ENCODE measurements around the gene TMEM175. TPM values are rescaled to one million over a fixed set of nuclear protein-coding genes. Genes with fewer than 3 reads are reported as not detected.

The TMEM175 gene
- total and polyA plus RNA-seq, 2 of the 8 experiments (the other 6 are each of a cell fraction or from before 2014, with no cell fraction given): 4.9 to 20.7 TPM

DNA sequence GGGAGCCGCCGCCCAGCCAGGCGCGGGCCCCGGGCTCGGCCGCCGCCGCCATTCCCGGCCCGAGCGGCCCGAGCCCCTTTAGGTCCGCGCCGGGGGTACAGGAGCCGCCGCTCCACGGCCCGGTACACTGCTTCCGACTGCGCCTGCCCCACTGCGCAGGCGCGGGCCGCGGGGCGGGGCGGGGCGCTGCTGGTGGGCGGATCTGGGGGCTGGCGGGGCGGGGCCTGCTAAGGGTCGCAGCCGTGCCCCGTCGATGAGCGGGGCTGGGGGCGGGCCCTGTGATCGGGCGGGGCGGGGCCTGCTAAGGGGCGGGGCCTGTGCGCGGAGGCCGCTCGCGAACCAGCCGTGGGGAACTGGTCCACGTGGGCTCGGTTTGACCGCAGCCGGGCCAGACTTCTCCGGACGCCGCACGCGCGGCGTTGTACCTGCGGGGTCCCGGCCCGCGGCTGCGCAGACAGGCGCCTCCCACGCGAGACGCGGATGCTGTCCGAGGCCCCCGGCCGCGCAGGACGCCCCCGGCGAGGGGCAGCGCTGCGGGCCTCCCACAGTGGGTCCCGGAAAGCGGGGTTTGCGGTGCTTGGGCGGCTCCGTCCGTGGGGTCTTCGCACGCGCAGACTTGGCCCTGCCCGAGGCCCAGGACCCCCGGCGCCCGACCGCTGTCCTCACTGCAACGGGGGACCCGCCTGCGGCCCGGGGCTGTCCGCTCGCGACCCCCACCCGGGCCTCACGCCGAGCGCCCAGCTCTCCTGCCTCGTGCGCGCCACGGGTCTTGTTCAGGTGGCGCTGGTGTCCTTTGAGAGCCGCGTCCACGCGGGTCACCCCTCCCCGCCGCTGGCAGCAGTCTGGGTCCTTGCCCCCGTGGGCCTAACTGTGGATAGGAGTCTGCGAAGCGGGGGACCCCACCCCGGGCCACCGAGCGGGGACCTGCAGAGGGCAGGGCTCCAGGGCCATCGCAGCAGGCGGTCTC lies 41.5 kb downstream of the TMEM175 start, which contains the start of gene DGKQ (continued):
- TF ChIP-seq, protein P1, sequence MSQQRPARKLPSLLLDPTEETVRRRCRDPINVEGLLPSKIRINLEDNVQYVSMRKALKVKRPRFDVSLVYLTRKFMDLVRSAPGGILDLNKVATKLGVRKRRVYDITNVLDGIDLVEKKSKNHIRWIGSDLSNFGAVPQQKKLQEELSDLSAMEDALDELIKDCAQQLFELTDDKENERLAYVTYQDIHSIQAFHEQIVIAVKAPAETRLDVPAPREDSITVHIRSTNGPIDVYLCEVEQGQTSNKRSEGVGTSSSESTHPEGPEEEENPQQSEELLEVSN (IDR thresholded peaks at IDR 0.05): no peak
- TF ChIP-seq GTF2F1 (IDR thresholded peaks at IDR 0.05; ENCODE audit: borderline replicate concordance, low read depth, low read length) (no peak), RFX5 (IDR thresholded peaks at IDR 0.05; ENCODE audit: borderline replicate concordance, low read depth, low read length) (no peak), KDM4A (IDR thresholded peaks at IDR 0.05; ENCODE audit: low read depth, low read length, severe bottlenecking) (peak; percentile 87), POU5F1 (IDR thresholded peaks at IDR 0.05; ENCODE audit: low read depth, low read length) (no peak), SIRT6 (IDR thresholded peaks at IDR 0.05; ENCODE audit: low read length) (no peak), BACH1 (IDR thresholded peaks at IDR 0.05; ENCODE audit: low read length) (peak; percentile 59), SAP30 (IDR thresholded peaks at IDR 0.05; ENCODE audit: insufficient read depth, insufficient replicate concordance, low read length) (no peak), BCL11A (IDR thresholded peaks at IDR 0.05; ENCODE audit: low read depth in 2 of 2, low read length in 2 of 2) (no peak)
